Ishikawa (cell line): ENCODE results near the gene ZFAND3.

Experiments
- CEBPB ChIP-seq: IDR thresholded peaks from 2 replicates; pipeline ENCODE4 v1.6.1; 2012
- CREB1 ChIP-seq: IDR thresholded peaks from 2 replicates; pipeline ENCODE4 v1.6.1; 2012; ENCODE audit warnings: low read depth
- EGR1 ChIP-seq: IDR thresholded peaks from 2 replicates; pipeline ENCODE4 v1.6.1; 2012
- EP300 ChIP-seq: IDR thresholded peaks from 2 replicates; pipeline ENCODE4 v1.6.1; 2012; ENCODE audit warnings: borderline replicate concordance
- FOXM1 ChIP-seq: IDR thresholded peaks from 2 replicates; pipeline ENCODE4 v1.6.1; 2012; ENCODE audit warnings: low read depth, borderline replicate concordance
- MAX ChIP-seq: IDR thresholded peaks from 2 replicates; pipeline ENCODE4 v1.6.1; 2012
- NFIC ChIP-seq: IDR thresholded peaks from 2 replicates; pipeline ENCODE4 v1.6.1; 2012
- RAD21 ChIP-seq: IDR thresholded peaks from 2 replicates; pipeline ENCODE4 v1.6.1; 2012; ENCODE audit warnings: low read depth
- REST ChIP-seq: IDR thresholded peaks from 2 replicates; pipeline ENCODE4 v1.6.1; 2012; ENCODE audit warnings: low read depth, mild to moderate bottlenecking
- TAF1 ChIP-seq: IDR thresholded peaks from 2 replicates; pipeline ENCODE4 v1.6.1; 2012; ENCODE audit warnings: low read depth, mild to moderate bottlenecking
- TCF12 ChIP-seq: IDR thresholded peaks from 2 replicates; pipeline ENCODE4 v1.6.1; 2012; ENCODE audit warnings: low read depth
- TEAD4 ChIP-seq: IDR thresholded peaks from 2 replicates; pipeline ENCODE4 v1.6.1; 2012
- USF1 ChIP-seq: IDR thresholded peaks from 2 replicates; pipeline ENCODE4 v1.6.1; 2012
- YY1 ChIP-seq: IDR thresholded peaks from 2 replicates; pipeline ENCODE4 v1.6.1; 2012; ENCODE audit warnings: low read depth
- ZBTB7A ChIP-seq: IDR thresholded peaks from 2 replicates; pipeline ENCODE4 v1.6.1; 2012; ENCODE audit warnings: low read depth

ZFAND3 gene

GRCh38 chr6:37893257-37893656 lies 73.7 kb downstream of the ZFAND3 start:
- TF ChIP-seq FOXM1 = no peak
- TF ChIP-seq MAX = no peak
- TF ChIP-seq REST = no peak
- TF ChIP-seq EGR1 = no peak
- no peak for TF ChIP-seq EP300
- TF ChIP-seq USF1 = no peak
- no peak for TF ChIP-seq NFIC
- TF ChIP-seq CREB1 = no peak
- TF ChIP-seq ZBTB7A = no peak
- TF ChIP-seq TEAD4 = no peak
- TF ChIP-seq TCF12 = no peak
- no peak for TF ChIP-seq CEBPB
- TF ChIP-seq YY1 = no peak
- TF ChIP-seq TAF1 = no peak
- no peak for TF ChIP-seq RAD21

- no peak for TF ChIP-seq RAD21
- TF ChIP-seq NFIC = no peak
- no peak for TF ChIP-seq TEAD4
- TF ChIP-seq ZBTB7A = no peak
Observed at GRCh38 chr6:37894585-37894984, 75.1 kb downstream of the ZFAND3 start.

GRCh38 chr6:37897321-37897720 lies 77.8 kb downstream of the ZFAND3 start:
- TF ChIP-seq EGR1 (no peak), ZBTB7A (no peak), TCF12 (no peak), REST (no peak), CREB1 (no peak), NFIC (no peak), CEBPB (no peak), MAX (no peak)

GRCh38 chr6:37897818-37898515 lies 78.4 kb downstream of the ZFAND3 start:
- TF ChIP-seq CEBPB = no peak
- TF ChIP-seq RAD21 = no peak

GRCh38 chr6:37903351-37904340 lies 84.1 kb downstream of the ZFAND3 start:
- TF ChIP-seq USF1 (no peak), RAD21 (no peak), CREB1 (no peak), REST (no peak)
